NCI-H187 (cell line): ENCODE measurements around the gene XIRP1.

Source experiments
- DNase-seq, 2 experiments: peaks; one replicate each; lab custom pipeline; 2025; lab: John Stamatoyannopoulos, UW

Gene XIRP1

DNA sequence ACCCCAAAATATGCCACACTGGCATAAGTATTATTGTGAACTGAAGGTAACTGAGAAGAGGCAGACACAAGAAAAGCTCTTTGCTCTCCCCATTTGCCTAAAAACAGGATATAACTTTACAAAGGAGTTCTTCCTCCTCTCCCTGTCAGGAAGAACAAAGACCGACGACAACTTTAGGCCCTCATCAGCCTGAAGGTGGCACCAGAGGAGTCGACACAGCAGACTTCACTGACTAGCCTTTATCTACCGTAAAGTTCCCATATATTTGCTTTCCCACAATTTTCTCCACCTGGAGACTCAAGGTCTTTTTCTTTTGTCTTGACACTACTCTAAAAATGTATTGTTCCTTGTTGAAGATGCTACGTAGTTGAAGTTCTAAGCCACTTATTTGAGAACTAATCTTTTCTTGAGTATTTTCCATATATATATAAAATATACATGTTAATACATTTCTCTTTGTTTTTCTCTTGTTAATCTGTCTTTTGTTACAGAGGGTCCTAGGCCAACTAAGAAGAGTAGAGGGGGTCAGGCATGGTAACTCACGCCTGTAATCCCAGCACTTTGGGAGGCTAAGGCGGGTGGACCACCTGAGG, 16.2 kb upstream of the XIRP1 start:
- DNase-seq = no peak

DNA sequence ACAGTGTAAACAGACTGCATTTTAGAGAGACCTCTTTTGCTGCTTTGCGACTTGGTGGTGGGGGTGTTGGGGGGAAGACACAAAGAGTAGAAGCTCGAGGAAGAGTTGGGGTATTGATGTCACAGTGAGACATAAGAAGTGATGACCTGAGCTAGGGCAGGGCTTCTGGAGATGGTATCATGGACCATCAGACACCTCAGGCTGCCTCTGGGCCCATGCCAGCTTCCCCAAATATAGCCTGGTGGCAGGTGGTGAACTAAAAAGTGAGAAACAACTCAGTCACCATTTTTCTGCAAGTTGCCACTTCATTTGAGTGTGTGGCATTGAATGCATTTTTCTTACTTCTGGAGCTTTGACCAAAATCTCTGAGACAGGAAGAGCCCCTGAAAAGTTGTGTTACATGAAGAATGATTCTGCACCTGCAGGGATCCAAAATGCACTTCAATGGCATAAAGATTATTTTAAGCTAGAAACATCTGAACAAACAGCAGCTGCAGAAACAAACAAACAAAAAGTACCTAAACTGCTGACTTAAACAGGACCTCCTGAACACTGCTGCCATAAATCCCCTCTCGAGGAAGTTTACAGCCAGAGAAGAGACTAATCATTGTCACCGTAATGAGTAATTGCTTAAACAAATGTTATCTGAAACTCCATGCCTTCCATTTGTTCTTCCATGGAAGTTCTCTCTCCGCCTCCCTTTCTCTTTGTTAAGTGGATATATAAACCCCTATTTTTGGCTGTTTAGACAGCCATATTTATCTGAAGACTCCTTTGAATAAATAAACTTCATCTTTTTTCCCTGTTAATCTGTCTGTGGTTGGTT, 15.2 kb upstream of the XIRP1 start:
- DNase-seq = no peak

DNA sequence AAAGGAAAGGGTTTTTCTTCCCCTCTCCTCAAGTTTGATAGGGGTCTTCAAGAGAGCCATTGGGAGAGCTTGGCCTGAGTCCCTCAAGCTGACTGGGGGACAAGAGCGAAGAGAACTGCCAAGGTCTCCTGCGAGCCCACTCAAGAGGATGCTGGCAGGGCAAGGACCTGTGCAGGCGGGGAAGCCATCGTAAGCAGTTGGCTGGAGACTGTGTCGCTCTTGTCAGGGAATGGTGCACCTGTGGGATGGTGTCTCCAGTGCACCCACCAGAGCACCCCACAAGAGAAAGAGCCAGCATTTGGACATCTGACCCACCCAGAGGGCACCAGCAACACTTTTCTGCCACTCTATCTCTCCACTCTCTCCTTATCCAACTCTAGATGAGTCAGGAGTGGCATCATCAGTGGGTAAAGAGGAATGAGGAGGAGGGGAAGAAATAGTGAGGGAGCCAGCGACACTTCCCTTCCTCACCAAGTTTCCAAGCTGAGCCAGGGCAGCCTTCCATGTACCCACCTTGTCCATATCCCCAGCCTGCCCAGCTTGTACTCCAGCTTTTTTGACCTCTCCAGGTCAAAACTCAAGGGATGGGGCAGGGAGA, 13.6 kb upstream of the XIRP1 start:
- DNase-seq = no peak

DNA sequence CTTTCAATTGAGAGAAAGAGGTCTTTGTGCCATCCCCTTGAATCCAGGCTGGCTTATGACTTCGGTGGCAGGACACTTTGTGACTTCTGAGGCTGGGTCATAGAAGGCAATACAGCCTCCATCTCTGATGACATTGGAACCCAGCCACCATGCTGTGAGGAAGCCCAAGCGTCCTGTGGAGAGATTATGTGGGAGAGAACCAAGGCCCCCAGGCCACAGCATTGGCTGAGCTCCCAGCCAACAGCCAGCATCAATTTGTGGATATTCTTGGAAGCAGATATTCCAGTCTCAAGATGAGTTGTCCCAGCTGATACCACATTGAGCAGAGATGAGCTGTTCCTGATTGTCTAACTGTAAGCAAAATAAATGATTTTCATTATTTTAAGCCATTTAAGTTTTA, 12.7 kb upstream of the XIRP1 start:
- DNase-seq = no peak

DNA sequence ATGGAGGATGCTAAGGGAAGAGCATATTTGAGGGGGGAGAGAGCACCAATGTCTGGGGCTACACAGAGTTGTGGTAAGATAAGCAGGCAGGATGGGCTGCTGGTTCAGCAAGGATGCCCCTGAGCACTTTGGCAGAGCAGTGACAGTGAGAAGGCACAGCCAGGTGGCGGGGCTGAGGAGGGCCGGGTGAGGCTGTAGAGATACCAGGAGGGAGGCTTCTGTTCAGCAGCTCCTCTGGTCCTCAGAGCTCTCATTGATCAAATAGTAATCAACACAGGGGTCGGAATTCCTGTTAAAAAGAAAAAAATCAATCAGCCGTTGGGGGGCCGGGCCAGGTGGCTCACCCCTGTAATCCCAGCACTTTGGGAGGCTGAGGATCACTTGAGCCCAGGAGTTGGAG, 11.5 kb upstream of the XIRP1 start:
- DNase-seq = no peak

DNA sequence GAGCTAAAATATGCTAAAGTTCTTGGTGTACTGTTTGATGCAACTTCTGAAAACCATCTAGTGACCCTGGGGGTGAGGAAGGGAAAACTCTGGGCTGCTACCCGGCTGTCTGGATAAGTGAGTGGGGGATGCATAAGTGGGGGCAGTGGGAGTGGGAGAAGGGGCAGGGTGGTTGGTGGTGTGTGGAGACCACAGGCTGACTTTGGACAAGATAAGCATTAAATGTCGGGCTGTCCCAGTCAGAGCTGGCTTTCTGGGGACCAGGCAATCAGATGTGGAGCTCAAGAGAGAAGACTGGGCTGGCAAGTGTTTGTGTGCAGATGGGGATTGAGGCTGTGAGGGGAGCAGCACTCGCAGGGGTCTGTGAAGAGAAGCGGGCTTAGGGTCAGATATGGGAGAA, 11.0 kb upstream of the XIRP1 start:
- DNase-seq = no peak

DNA sequence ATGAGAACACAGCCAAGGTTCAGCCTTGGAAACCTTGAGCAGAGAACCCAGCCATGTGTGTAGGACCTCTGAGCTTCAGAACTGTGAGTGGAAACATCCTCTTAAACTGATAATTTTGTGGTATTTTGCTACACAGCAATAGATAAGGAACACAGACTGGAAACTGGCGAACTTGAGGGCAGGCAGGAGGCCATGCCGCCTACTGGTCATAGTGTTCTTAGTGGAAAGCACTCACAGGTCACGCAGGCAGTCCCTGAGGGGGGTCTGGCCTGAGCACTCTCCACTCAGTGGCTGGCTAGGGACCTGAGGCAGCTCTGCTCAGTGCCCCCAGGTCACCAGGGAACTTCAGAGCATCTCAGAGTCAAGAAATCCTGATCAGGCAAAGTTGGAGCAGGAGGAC, 9.7 kb upstream of the XIRP1 start:
- no peak for DNase-seq

DNA sequence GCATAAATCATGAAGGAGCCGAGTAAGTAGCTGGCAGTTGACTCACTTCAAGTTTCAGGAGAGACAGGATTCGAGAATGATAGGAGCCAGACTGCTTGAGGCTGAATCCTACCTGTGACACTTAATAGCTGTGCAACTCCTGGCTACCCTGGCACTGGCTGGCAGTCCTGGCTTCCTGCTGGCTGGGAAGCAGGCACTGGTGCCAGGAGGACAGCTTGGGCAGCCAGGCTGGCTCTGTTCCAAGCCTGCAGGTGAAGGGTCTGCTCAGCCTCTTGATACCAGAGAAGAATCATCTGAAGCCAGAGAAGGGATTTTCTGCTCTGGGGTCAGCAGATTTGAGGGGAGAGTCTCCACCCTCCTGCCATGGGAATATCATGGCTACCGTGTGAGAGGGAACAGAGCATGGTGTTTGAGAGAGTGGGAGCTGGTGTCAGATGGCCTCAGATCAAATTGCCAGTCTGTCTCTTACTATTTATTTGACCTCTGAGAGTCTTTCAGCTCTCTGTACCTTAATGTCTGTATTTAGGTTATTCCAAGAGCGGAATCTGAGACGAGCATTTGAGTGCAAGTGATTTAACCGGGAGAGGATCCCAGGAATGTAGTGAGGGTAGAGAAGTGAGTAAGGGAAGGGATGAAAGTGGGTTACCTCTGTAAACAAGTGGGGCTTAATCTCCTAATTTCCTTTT, 4.4 kb upstream of the XIRP1 start:
- DNase-seq = no peak

DNA sequence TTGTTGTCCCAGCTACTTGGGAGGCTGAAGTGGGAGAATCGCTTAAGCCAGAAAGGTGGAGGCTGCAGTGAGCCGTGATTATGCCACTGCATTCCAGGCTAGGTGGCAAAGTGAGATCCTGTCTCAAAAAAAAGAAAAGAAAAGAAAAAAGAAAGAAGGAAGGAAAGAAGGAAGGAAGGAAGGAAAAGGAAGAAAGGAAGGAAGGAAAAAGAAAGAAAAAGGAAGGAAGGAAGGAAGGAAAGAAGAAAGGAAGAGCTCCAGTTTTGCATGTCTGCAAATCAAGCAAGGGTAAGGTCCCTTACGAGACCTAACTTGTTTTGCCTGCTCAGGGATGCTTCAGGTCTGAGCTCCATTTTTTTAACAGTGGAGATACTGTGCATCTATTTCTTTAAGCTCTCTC, 3.6 kb upstream of the XIRP1 start:
- DNase-seq = no peak

DNA sequence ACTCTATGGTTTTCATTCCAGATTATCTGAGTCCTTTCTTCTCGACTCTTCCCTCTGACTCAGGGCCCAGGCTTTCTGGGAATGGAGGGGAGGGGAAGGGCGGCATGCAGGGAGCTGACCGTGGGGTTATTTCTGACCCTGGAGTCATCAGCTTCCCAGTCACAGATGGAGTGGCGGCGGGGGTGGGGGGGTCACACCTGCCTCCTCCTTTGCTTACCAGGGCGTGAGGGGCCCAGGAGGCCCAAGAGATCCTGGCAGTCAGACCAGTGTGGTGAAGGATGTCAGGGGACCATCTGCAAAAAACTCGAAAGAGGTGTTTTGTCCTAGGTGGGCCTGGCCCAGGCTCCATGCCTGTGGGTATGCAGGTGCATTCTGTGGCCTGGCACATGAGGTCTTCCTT, 996 bp upstream of the XIRP1 start:
- no peak for DNase-seq

DNA sequence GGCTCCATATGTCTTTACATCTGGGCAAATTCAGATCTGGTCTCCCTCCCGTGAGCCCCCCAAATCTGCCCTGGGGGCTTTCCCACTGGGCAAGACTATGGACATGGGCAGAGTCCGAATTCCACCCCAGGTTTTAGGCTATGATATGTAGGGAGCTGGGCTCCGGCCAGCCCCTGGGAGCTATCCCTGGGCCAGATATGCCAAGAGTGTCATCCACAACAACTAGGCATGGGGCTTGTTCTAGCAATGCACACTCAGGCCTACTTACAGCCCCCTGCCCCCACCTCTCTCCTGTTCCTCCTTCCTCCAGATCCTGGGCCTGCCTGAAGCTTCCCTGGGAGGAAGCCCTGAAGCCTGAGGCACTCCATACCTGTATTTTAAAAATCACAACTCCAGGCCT, 622 bp downstream of the XIRP1 start:
- no peak for DNase-seq

DNA sequence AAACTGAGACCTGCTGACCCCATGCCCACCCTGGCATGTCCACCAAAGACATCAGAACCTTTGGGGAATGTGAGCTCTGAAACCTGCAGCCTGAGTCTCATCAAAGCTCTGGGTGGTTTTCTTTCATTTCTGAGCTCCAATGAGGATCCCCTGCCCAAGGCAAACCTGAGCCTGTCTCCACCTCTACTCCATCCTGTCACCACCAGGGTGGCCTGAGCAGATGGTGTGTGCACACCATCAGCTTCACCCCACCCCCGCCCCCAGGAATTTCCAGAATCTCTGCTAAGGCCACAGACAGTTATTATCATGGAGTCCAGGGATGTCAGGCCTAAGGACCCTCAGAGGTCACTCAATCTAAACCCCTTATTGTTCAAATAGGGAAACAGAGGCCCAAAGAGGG, 1.3 kb downstream of the XIRP1 start:
- no peak for DNase-seq

DNA sequence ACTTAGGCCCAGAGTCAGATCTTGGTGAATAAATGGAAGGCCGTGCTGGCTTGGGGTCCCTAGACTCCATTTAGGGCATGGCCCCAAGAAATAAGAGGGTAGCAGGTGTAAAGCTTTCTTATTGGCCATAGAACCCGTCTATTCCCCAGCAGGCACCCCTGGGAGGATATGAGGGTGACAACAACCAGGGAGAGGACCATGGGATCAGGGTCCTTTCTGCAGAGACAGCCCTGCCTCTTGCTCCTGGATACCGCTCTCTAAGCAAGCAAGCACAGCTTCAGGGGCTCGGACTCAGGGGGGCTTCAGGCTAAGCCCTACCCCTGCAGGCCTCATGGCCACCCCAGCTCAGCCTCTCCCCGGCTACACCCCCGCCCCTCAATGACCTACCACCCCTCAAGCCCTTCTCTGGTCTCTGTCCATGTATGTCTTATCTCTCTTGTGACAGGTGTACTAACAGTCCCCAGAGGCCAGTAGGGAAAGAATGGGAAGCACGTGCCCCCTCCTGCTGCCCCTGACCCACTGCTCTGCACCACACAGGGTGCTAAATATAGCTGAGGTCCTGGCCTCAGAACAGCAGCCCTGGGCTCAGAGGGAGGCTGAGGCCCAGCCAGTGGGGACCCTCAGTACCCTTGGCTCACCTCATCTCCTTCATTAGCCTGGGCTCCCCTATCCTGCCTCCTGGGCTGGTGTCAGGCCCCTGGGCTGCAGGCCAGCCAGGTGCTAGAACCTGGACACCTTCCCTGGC, 1.9 kb downstream of the XIRP1 start:
- DNase-seq = no peak

DNA sequence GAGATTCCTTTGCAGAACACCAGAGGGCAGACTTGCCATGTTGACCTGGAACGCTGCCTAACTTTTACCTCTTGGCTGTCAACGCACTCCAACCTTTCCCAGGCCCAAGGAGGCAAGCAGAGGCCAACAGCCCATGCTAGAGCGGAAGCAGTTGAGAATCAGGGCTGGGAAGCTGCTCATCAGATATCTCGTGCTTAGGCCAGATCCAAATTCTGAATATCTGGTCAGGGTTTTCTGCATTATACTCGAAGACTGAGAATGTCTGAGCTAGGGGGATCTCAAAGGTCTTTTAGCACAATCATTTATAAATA, 2.5 kb downstream of the XIRP1 start:
- DNase-seq = no peak

DNA sequence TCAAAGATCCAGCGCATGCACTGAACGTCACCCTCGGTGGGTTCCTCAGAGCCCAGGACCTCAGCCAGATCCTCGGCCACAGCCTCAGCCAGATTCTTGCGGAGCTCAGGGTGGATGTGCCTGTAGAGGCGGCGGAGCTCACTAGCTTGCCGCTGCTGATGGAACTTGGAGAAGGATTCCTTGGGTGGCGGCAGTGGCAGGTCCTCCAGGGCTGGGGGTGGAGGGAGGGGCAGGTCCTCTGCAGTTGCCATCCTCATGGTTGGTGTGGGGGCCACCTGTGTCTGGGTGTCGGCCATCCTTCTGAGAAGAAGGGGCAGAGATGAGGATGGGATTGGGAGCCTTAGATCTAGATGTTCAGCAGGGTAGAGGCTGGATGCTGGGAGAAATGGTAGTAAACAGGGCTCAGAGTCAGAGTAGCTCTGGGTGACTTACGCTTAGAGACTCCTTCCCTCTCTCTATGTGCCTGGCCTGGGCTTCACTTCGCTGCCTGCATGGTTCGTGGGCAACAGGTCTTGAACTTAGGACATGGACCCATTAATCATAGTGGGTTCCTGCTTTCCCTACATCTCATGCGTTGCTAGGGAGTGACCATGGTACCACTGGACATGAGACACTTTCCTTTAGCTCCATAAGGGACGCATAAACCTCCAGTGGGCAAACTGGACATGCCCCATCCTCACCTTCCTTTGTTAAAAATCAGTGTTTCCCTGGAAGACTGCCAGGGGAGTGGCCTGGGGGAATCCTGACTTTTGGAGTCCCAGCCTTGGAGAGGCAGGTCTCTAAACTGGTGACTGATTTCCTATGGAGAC, 3.0 kb downstream of the XIRP1 start:
- DNase-seq = no peak

DNA sequence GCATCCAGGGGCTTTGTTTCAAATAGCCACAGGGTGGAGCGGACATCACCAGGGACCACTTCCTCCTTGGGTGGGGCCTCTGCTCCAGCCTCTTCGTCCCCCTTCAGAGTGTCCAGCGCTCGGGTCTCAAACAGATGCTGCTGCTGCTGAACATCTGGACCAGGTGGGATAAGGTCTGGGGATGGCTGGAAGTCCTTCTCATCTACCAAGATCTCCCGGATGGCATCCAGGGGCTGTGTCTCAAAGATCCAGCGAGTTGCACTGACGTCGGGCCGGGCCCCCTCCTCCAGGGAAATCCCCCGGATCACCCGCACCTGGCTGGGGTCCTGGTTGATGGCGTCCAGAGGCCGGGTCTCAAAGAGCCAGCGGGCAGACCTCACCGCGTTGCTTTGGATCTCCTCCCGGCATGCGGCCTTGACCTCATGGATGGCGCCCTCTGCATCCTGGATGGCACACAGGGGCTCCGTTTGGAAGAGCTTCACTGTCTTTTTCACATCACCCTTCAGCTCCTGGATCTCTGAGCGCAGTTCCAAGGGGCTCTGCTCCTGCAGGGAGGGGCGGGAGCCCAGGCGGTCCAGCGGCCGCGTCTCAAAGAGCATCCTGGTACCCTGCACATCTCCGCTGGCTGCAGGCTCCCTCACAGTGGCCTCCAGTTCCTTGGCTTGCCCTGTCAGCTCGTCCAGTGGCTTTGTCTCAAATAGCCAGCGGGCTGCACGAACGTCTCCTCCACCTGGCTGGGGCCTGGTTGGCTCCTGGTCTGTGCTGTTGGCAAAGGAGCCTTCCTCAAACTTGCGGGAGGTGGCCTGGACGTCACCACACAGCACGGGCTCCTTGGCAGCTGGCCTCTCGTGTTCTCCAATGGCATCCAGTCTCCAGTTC, 3.9 kb downstream of the XIRP1 start:
- DNase-seq = no peak

DNA sequence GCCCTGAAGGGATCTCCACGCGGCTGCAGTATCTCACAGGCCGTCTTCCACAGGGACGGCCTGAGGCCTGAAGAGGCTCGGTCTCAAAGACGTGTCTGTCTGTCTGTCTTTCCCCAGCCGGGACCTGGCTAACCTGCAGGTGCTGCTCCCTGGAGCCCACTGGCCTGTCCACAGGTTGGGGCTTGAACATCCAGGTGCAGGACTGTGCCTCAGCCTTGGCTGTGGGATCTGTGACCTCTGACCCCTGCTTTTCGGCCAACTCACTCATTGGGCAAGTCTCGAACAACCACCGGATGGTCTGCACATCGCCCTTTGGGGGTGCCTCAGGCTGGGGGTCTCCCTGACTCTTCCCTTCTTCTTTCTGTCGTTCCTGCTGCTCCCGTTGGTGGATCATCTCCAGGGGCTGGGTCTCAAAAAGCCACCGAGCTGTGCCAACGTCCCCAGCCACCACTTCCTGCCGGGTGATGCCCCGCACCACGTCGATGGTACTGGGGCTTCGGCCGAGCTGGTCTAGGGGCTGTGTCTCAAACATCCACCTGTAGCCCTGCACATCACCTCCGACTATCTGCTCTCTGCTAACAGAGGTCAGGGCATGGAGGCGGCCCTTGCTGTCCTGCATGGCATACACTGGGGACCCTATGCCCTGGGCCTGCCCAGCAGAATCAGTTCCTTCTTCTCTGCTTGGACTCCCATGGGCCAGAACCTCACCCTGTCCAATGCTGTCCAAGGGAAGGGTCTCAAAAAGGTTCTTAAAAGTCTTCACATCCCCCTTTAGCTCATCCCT, 4.8 kb downstream of the XIRP1 start:
- DNase-seq = no peak

DNA sequence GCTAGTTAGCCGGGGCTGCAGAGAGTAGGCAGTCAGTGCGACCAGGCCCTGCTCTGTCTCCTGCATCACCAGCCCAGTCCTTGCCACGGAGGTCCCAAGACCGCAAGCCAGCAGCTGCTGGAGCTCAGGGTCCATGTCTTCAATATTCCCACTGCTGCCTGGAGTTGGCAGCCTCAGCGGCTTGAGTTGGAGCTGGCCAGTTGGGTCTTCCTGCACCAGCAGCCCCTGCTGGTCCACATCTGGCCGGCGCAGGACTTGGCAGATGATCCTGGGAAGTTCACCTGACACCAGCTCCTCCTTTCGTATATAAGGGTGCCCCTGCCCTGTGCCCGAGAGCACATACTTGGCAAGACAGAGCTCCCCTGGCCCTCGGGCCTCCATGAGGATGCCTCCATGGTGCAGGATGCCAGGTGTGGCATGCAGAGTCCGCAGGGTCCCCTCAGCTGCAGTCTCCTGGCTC, 5.7 kb downstream of the XIRP1 start:
- DNase-seq = no peak

DNA sequence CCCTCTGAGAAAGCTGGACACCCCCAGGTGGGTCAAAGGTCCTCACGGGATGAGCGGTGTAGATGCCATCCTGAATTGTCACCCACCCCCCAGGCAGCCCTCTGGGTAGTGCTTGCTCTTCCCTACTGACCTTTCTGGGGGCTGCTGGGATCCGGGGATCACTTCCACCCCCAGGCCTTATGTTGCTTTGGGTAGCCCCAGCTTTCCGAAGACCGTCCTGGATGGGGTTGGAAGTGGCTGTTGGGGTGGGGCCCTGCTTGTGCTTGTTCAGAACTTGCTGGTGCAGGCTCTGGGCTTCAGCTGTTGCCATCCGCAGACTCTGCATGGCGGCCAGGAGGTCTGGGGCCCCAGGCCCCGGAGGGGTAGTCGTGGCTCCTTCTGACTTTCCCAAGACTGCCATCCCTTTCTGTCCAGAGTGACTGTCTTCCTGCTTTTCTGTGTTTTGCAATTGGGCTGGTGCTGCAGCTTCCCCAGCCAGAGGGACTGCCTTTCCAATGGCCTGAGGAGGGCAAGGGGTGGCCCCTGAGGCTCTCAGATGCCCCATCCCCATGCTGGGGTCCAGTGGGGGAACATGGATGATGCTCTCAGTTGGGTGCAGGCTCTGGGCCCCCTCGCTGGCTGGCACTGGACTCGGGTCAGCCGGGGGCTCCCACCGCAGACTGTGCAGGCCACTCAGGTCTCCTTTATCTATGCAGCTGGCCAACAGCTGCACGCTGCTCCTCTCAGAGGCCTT, 6.3 kb downstream of the XIRP1 start:
- DNase-seq = no peak
